ENCODE data around the gene GP1BA.

GP1BA gene

DNA sequence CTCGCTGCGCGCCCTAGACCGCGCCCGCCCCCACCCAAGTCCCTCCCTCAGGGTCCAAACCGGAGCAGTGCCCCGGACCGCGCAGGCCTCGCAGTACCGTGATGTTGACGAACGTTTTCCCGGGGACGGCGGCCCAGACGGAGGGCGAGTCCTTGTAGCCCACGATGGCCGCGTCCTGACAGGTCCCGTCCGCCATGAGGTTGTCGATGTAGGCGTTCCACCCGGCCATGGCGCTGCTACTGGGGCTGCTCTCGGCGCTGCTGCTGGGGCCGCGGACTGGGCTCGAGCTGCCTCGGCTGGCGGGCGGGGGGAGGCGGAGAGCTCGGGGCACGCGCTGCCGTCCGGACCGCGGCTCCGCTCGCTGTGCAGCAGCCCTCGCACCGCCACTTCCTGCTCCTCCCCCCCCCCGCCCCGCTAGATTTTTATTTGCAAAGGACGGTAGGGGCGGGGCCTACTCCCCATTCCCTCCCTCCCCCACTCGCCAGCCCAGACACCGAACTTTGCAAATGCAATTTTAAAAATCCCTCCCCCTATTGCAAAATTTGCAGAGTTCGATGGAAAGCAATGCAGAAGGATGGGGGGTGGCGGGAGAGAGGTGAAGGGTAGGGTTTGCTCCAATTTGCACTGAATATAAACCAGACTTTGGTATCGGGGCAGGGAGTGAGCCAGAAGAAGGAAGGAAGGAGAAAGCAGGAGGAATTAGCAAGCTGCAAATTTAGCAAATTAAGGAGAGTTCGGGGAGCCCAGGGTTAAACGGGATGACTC, 16.3 kb downstream of the GP1BA start, which contains the start of gene PFN1:
Gene PFN1 (minus strand): TSS at position 365 of the 765 bp plus-strand sequence. CDS start 136 bp downstream, at position 229.
- peak; percentile 92 for TF ChIP-seq POLR2AphosphoS5 (IDR thresholded peaks at IDR 0.05; ENCODE audit: low read depth, low read length)
- peak; percentile 94 for TF ChIP-seq POLR2A (IDR thresholded peaks at IDR 0.05; ENCODE audit: low read depth, low read length)
- peak; percentile 79; the same call in 1 of the 2 replicates for TF ChIP-seq TAF1 (IDR thresholded peaks at IDR 0.05; ENCODE audit: borderline replicate concordance, low read depth, low read length)
- DNase-seq (ENCODE audit: insufficient read length) = no peak
- FAIRE-seq = peak; percentile 94

DNA sequence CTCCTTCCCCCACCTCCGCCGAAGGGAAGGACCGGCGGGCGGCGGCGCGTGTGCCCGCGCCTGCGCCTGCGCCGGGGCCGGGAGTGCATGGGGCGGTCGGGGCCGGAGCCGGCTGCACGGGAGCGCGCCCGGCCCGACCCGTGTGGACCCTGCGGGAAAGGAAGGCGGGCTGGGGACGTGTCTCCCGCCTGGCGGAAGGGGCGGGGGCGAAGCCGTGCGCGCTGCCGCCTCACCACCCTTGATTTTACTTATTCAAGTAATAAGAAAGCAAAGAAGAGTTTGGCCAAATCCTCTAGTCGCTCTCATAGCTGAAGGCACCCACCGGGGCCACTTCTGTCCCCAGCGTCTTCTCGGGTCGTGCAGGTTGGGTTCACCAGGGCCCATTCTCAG, 16.8 kb downstream of the GP1BA start:
- no peak for TF ChIP-seq TAF1 (IDR thresholded peaks at IDR 0.05; ENCODE audit: borderline replicate concordance, low read depth, low read length)
- TF ChIP-seq POLR2AphosphoS5 (IDR thresholded peaks at IDR 0.05; ENCODE audit: low read depth, low read length) = no peak; the same call in 1 of the 2 replicates
- TF ChIP-seq POLR2A (IDR thresholded peaks at IDR 0.05; ENCODE audit: low read depth, low read length) = no peak; the same call in 1 of the 2 replicates
- FAIRE-seq = no peak
- DNase-seq (ENCODE audit: insufficient read length) = peak; percentile 88

DNA sequence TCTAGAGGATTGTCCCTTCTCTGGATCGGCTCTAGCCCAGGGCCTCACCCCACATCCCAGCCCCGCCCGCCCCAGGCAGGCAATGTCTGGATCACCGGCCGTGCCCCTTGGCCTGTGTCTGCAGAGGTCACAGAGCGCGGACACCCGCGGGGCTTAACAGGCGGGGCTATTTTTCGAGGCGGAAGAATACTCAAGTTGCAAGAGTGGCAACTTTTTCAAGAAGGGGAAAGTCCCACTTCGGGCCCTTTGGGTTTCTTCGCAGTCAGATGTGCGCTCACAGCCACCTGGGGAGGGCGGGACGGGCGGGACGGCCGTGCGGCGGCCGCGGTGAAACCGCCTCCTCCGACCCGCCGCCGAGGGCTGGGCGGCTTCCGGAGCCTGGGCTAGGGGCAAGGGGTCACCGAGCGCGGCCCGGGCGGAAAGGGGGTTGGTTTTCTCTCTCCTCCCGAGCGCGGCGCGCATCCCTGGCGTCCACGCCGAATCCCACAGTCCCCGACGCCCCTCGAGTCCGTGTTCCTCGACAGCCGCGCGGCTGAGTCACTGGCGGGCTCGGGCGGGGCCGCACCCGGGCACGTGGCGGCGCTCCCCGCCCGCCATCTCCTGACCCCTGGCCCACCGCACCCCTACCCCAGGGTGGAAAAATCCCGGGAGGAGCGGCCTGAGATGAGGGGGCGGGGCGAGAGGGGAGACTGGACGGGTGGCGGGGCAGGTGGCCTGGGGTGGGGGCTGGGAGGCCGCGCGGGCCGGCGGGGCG, 17.4 kb downstream of the GP1BA start:
- DNase-seq (ENCODE audit: insufficient read length) = no peak
- FAIRE-seq = peak; percentile 90
- TF ChIP-seq POLR2AphosphoS5 (IDR thresholded peaks at IDR 0.05; ENCODE audit: low read depth, low read length) = 0 out of 2 replicates have a peak, but pooled peaks have one; percentile 13
- peak; percentile 75; the same call in 1 of the 2 replicates for TF ChIP-seq TAF1 (IDR thresholded peaks at IDR 0.05; ENCODE audit: borderline replicate concordance, low read depth, low read length)
- TF ChIP-seq POLR2A (IDR thresholded peaks at IDR 0.05; ENCODE audit: low read depth, low read length) = no peak

DNA sequence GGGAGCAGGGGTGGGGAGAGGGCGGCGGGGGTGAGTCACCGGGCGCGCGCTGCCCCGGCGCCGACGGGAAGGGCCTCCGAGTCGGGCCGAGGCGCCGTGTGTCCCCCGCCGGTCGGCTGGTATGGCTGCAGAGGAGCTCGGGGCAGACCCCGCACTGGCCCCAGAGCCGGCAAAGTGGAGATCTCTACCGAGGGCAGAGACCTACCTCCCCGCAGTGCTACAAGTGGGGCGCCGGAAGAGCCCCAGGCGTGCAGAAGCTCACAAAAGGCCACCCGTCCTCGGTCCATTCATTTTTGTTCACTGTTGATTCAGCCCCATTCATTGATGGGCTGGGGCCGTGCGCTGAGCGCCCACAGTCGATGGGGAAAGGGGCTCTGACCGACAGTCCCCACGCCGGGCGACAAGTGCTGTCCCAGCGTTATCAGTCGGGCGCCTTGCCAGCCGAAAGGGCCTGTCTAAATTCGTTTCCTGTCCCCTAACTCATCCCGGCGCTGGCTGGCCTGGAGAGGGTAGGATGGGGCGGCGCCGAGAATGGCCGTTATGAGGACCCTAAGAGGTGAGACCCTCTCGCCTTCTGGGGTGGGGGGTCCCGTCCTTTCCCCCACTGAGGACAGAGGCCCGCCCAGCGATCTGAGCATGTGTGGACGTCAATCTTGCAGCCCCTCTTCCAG, 18.1 kb downstream of the GP1BA start:
- TF ChIP-seq TAF1 (IDR thresholded peaks at IDR 0.05; ENCODE audit: borderline replicate concordance, low read depth, low read length) (no peak), POLR2A (IDR thresholded peaks at IDR 0.05; ENCODE audit: low read depth, low read length) (peak; percentile 60; the same call in 1 of the 2 replicates), POLR2AphosphoS5 (IDR thresholded peaks at IDR 0.05; ENCODE audit: low read depth, low read length) (peak; percentile 64)
- DNase-seq (ENCODE audit: insufficient read length) = no peak
- FAIRE-seq = peak; percentile 85

DNA sequence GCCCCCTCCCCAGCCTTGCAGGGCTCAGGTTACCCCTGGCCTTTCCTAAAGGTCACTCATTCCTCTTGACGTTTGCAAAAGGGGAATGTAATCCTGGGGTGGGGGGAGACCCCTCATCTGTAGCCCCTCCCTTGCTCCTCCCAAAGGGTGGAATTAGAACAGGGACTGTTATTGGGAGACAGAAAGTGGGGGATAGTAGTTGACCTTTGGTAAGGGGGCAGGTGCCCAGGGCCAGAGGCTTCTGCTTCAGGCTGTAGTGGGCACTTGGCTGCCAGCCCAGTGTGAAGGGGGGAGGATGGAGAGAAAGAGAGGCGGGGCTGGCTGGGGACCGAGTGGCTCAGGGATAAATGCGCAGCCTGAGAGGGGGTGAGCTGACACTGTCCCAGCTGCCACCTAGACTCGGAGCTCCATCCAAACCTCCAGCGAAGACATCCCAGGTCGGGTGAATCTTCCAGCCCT, 18.7 kb downstream of the GP1BA start, which contains the start of gene ENO3:
Gene ENO3 (plus strand): TSS at position 374 of the 459 bp plus-strand sequence. CDS start 711 bp downstream, outside the sequence.
- no peak for DNase-seq (ENCODE audit: insufficient read length)
- TF ChIP-seq TAF1 (IDR thresholded peaks at IDR 0.05; ENCODE audit: borderline replicate concordance, low read depth, low read length) (no peak), POLR2A (IDR thresholded peaks at IDR 0.05; ENCODE audit: low read depth, low read length) (no peak), POLR2AphosphoS5 (IDR thresholded peaks at IDR 0.05; ENCODE audit: low read depth, low read length) (no peak; the same call in 1 of the 2 replicates)

DNA sequence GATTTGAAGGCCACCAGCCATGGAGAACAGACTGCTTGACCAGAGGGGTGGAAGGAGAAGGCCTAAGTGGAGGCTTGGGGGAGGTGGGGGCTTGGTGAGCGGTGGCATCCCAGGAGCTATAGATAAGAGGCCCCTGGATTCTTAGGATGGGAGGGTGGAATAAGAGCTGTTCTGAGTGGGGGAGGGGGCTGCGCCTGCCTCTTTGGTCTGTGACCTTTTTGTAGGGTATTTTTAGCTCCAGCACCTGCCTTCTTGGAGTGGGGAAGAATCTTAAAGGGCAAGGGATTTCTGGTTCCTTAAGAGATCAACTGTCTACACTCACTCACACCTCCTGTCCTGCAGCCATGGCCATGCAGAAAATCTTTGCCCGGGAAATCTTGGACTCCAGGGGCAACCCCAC, 19.4 kb downstream of the GP1BA start:
- no peak for FAIRE-seq
- no peak for DNase-seq (ENCODE audit: insufficient read length)
- TF ChIP-seq TAF1 (IDR thresholded peaks at IDR 0.05; ENCODE audit: borderline replicate concordance, low read depth, low read length) = no peak
- no peak for TF ChIP-seq POLR2A (IDR thresholded peaks at IDR 0.05; ENCODE audit: low read depth, low read length)
- TF ChIP-seq POLR2AphosphoS5 (IDR thresholded peaks at IDR 0.05; ENCODE audit: low read depth, low read length) = no peak

More for the DNA sequence above, 18.7 kb downstream of the GP1BA start, which contains the start of gene ENO3:
- no peak for FAIRE-seq

DNA sequence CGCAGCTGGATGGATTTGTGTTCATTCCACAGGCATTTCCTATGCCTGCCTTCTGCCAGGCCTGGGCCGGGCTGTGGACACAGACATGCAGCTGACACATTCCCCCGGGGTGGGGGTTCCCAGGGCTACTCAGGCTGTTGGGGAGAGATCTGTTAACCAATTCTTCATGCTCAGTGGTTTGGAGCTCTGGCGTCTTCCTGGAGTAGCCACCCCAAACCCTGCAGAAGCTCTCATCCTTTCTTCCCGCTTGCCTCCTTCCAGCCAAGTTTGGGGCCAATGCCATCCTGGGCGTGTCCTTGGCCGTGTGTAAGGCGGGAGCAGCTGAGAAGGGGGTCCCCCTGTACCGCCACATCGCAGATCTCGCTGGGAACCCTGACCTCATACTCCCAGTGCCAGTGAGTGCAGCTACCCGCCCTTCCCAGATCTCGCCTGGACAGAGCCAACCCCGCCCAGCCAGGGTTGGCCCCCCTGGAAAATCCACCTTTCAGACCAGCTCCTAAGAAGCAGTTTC, 21.4 kb downstream of the GP1BA start:
- TF ChIP-seq POLR2A (IDR thresholded peaks at IDR 0.05; ENCODE audit: low read depth, low read length) = no peak
- TF ChIP-seq TAF1 (IDR thresholded peaks at IDR 0.05; ENCODE audit: borderline replicate concordance, low read depth, low read length) = no peak
- TF ChIP-seq POLR2AphosphoS5 (IDR thresholded peaks at IDR 0.05; ENCODE audit: low read depth, low read length) = no peak
- no peak for FAIRE-seq
- no peak for DNase-seq (ENCODE audit: insufficient read length)

DNA sequence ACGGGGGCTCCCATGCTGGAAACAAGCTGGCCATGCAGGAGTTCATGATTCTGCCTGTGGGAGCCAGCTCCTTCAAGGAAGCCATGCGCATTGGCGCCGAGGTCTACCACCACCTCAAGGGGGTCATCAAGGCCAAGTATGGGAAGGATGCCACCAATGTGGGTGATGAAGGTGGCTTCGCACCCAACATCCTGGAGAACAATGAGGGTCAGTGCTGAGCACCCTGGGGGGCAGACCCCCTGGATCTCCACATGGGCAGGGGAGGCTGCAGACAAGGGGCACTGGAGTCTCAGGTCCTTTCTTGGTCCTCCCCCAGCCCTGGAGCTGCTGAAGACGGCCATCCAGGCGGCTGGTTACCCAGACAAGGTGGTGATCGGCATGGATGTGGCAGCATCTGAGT, 23.0 kb downstream of the GP1BA start:
- FAIRE-seq = no peak
- DNase-seq (ENCODE audit: insufficient read length) = no peak
- TF ChIP-seq POLR2AphosphoS5 (IDR thresholded peaks at IDR 0.05; ENCODE audit: low read depth, low read length) (no peak), POLR2A (IDR thresholded peaks at IDR 0.05; ENCODE audit: low read depth, low read length) (no peak), TAF1 (IDR thresholded peaks at IDR 0.05; ENCODE audit: borderline replicate concordance, low read depth, low read length) (no peak)

DNA sequence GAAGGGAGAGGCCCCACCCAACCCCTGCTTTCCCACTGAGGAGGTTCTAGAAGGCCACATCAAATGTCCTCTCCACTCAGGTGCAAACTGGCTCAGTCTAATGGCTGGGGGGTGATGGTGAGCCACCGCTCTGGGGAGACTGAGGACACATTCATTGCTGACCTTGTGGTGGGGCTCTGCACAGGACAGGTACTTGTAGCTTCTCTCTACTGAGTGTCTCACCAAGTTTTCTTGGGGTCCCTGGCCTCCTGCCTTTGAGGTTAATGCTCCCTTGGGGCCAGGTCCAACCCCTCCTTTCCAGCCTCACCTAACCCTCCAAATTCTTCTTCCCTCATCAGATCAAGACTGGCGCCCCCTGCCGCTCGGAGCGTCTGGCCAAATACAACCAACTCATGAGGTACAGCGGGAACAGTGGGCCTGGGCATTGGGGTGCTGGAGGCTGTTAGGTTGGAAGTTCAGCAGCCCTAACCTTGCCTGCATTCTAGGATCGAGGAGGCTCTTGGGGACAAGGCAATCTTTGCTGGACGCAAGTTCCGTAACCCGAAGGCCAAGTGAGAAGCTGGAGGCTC, 24.5 kb downstream of the GP1BA start:
- DNase-seq (ENCODE audit: insufficient read length) (no peak), FAIRE-seq (no peak)
- TF ChIP-seq TAF1 (IDR thresholded peaks at IDR 0.05; ENCODE audit: borderline replicate concordance, low read depth, low read length) (no peak), POLR2A (IDR thresholded peaks at IDR 0.05; ENCODE audit: low read depth, low read length) (no peak), POLR2AphosphoS5 (IDR thresholded peaks at IDR 0.05; ENCODE audit: low read depth, low read length) (no peak)

DNA sequence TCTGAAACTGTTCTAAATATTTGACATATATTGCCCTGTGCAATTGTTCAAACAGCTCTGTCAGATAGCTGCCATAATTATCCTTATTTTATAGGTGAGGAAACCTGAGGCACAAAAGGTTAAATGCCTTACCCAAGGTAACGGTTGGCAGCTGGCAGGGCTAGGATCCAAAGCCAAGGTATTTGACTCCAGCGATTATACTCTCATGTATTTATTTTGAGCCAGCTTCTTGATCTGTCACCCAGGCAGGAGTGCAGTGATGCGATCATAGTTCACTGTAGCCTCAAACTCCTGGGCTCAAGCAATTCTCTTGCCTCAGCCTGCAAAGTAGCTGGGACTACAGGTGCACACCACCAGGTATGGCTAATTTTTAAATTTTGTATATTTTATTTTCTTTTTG, 26.0 kb downstream of the GP1BA start:
- no peak for FAIRE-seq
- TF ChIP-seq POLR2A (IDR thresholded peaks at IDR 0.05; ENCODE audit: low read depth, low read length) (no peak), POLR2AphosphoS5 (IDR thresholded peaks at IDR 0.05; ENCODE audit: low read depth, low read length) (no peak), TAF1 (IDR thresholded peaks at IDR 0.05; ENCODE audit: borderline replicate concordance, low read depth, low read length) (no peak)
- DNase-seq (ENCODE audit: insufficient read length) = no peak

Data from GM12892 (cell line).